ENCODE measurements around the gene FKBP2. TPM values are rescaled to one million over a fixed set of nuclear protein-coding genes. Genes with fewer than 3 reads are reported as not detected.
A peak's percentile ranks its signal among the peaks of the same experiment; 100 is the strongest.

Gene FKBP2
- total and polyA plus RNA-seq, 2 of the 13 experiments (the other 11 are each of a cell fraction or from before 2014, with no cell fraction given) = 30.1 to 53.3 TPM

DNA sequence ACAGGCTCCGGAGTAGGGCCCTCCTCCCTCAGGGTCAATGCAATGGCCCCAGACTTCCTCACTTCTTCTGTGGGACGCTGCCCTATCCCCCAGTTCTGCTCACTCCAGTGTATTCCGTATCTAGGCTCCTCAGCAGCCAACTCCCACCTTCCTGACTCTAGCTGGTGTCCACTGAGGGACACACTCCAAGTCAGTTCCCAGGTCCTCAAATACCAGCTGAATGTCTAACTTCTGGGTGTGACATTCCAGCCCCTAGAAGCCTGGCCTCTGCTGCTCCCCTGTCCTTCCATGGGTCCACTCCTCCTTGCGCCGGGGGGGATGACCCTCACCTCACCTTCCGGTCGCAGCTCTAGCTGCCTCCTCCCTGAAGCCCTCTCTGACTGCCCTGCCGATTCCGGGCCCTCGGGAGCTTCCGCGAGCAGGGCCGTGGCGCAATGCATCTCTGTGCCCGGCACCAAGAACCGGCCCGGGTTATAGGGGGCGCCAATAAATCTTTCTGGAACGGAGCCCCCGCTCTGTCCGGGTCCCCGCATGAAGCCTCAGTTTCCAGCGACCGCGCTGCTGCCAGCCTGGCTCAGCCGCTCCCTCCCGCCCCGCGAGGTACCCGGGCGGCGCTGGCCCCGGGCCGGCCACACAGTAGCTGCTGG, 28.1 kb downstream of the FKBP2 start (continued):
- no peak; the same call in 1 of the 2 replicates for TF ChIP-seq ZNF788 (CRISPR knock-in tag; IDR thresholded peaks at IDR 0.05; ENCODE audit: borderline replicate concordance)
- TF ChIP-seq, protein P1, sequence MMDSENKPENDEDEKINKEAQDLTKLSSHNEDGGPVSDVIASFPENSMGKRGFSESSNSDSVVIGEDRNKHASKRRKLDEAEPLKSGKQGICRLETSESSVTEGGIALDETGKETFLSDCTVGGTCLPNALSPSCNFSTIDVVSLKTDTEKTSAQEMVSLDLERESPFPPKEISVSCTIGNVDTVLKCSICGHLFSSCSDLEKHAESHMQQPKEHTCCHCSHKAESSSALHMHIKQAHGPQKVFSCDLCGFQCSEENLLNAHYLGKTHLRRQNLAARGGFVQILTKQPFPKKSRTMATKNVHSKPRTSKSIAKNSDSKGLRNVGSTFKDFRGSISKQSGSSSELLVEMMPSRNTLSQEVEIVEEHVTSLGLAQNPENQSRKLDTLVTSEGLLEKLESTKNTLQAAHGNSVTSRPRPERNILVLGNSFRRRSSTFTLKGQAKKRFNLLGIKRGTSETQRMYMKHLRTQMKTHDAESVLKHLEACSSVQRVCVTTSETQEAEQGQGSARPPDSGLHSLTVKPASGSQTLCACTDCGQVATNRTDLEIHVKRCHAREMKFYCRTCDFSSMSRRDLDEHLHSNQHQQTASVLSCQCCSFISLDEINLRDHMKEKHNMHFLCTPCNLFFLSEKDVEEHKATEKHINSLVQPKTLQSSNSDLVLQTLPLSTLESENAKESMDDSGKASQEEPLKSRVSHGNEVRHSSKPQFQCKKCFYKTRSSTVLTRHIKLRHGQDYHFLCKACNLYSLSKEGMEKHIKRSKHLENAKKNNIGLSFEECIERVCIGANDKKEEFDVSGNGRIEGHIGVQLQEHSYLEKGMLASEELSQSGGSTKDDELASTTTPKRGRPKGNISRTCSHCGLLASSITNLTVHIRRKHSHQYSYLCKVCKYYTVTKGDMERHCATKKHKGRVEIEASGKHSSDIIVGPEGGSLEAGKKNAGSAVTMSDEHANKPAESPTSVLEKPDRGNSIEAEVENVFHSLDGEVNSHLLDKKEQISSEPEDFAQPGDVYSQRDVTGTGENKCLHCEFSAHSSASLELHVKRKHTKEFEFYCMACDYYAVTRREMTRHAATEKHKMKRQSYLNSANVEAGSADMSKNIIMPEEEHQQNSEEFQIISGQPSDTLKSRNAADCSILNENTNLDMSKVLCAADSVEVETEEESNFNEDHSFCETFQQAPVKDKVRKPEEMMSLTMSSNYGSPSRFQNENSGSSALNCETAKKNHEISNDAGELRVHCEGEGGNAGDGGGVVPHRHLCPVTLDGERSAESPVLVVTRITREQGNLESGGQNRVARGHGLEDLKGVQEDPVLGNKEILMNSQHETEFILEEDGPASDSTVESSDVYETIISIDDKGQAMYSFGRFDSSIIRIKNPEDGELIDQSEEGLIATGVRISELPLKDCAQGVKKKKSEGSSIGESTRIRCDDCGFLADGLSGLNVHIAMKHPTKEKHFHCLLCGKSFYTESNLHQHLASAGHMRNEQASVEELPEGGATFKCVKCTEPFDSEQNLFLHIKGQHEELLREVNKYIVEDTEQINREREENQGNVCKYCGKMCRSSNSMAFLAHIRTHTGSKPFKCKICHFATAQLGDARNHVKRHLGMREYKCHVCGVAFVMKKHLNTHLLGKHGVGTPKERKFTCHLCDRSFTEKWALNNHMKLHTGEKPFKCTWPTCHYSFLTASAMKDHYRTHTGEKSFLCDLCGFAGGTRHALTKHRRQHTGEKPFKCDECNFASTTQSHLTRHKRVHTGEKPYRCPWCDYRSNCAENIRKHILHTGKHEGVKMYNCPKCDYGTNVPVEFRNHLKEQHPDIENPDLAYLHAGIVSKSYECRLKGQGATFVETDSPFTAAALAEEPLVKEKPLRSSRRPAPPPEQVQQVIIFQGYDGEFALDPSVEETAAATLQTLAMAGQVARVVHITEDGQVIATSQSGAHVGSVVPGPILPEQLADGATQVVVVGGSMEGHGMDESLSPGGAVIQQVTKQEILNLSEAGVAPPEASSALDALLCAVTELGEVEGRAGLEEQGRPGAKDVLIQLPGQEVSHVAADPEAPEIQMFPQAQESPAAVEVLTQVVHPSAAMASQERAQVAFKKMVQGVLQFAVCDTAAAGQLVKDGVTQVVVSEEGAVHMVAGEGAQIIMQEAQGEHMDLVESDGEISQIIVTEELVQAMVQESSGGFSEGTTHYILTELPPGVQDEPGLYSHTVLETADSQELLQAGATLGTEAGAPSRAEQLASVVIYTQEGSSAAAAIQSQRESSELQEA (CRISPR knock-in tag; IDR thresholded peaks at IDR 0.05; ENCODE audit: not compliant biosample characterization) = peak; percentile 54
- TF ChIP-seq CENPX (CRISPR knock-in tag; IDR thresholded peaks at IDR 0.05) = no peak
- TF ChIP-seq MAFK (conservative IDR thresholded peaks at IDR 0.05 in 1 of 2, IDR thresholded peaks at IDR 0.05 in 1 of 2; ENCODE audit: low read length in 2 of 2) = no peak
- TF ChIP-seq, protein P2, sequence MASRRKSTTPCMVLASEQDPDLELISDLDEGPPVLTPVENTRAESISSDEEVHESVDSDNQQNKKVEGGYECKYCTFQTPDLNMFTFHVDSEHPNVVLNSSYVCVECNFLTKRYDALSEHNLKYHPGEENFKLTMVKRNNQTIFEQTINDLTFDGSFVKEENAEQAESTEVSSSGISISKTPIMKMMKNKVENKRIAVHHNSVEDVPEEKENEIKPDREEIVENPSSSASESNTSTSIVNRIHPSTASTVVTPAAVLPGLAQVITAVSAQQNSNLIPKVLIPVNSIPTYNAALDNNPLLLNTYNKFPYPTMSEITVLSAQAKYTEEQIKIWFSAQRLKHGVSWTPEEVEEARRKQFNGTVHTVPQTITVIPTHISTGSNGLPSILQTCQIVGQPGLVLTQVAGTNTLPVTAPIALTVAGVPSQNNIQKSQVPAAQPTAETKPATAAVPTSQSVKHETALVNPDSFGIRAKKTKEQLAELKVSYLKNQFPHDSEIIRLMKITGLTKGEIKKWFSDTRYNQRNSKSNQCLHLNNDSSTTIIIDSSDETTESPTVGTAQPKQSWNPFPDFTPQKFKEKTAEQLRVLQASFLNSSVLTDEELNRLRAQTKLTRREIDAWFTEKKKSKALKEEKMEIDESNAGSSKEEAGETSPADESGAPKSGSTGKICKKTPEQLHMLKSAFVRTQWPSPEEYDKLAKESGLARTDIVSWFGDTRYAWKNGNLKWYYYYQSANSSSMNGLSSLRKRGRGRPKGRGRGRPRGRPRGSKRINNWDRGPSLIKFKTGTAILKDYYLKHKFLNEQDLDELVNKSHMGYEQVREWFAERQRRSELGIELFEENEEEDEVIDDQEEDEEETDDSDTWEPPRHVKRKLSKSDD (CRISPR knock-in tag; IDR thresholded peaks at IDR 0.05; ENCODE audit: low read depth) = no peak
- TF ChIP-seq, protein P3, sequence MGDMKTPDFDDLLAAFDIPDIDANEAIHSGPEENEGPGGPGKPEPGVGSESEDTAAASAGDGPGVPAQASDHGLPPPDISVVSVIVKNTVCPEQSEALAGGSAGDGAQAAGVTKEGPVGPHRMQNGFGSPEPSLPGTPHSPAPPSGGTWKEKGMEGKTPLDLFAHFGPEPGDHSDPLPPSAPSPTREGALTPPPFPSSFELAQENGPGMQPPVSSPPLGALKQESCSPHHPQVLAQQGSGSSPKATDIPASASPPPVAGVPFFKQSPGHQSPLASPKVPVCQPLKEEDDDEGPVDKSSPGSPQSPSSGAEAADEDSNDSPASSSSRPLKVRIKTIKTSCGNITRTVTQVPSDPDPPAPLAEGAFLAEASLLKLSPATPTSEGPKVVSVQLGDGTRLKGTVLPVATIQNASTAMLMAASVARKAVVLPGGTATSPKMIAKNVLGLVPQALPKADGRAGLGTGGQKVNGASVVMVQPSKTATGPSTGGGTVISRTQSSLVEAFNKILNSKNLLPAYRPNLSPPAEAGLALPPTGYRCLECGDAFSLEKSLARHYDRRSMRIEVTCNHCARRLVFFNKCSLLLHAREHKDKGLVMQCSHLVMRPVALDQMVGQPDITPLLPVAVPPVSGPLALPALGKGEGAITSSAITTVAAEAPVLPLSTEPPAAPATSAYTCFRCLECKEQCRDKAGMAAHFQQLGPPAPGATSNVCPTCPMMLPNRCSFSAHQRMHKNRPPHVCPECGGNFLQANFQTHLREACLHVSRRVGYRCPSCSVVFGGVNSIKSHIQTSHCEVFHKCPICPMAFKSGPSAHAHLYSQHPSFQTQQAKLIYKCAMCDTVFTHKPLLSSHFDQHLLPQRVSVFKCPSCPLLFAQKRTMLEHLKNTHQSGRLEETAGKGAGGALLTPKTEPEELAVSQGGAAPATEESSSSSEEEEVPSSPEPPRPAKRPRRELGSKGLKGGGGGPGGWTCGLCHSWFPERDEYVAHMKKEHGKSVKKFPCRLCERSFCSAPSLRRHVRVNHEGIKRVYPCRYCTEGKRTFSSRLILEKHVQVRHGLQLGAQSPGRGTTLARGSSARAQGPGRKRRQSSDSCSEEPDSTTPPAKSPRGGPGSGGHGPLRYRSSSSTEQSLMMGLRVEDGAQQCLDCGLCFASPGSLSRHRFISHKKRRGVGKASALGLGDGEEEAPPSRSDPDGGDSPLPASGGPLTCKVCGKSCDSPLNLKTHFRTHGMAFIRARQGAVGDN (CRISPR knock-in tag; IDR thresholded peaks at IDR 0.05) = 0 out of 2 replicates have a peak, but pooled peaks have one; percentile 25
- TF ChIP-seq KMT2B (CRISPR knock-in tag; IDR thresholded peaks at IDR 0.05) = no peak
- TF ChIP-seq RFX3 (CRISPR knock-in tag; IDR thresholded peaks at IDR 0.05) = no peak
- no peak for TF ChIP-seq NFKB2 (CRISPR knock-in tag; IDR thresholded peaks at IDR 0.05; ENCODE audit: borderline replicate concordance)
- TF ChIP-seq, protein P4, sequence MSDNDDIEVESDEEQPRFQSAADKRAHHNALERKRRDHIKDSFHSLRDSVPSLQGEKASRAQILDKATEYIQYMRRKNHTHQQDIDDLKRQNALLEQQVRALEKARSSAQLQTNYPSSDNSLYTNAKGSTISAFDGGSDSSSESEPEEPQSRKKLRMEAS (IDR thresholded peaks at IDR 0.05) = no peak

Data from HepG2 (cell line).